Retinal pigment epithelial cell (primary cell): ENCODE measurements around the gene SIRT1.
"Not testable (repeated sequence)": the region's sequence is repeated elsewhere in the genome, so short reads cannot be mapped to it uniquely, and the experiment has no call there.

Source experiments
- DNase-seq: peaks from one replicate; pipeline ENCODE4 v3.0.0-alpha.2; 2010; ENCODE audit warnings: low read depth
- H3K4me3 ChIP-seq: 2 replicates; pipeline ENCODE4 v1.5.1; 2011; ENCODE audit warnings: mild to moderate bottlenecking, low read length, control low read depth, moderate library complexity
- TF ChIP-seq, protein P1 (sequence below): conservative IDR thresholded peaks from 2 replicates; pipeline ENCODE4 v1.5.1; 2011; ENCODE audit warnings: low read depth, low read length, control low read depth, inconsistent platforms

SIRT1 gene

GRCh38 chr10:67959839-67960476 lies 75.5 kb downstream of the SIRT1 start:
- no peak overlapping the region for H3K4me3 ChIP-seq
- TF ChIP-seq, protein P1, sequence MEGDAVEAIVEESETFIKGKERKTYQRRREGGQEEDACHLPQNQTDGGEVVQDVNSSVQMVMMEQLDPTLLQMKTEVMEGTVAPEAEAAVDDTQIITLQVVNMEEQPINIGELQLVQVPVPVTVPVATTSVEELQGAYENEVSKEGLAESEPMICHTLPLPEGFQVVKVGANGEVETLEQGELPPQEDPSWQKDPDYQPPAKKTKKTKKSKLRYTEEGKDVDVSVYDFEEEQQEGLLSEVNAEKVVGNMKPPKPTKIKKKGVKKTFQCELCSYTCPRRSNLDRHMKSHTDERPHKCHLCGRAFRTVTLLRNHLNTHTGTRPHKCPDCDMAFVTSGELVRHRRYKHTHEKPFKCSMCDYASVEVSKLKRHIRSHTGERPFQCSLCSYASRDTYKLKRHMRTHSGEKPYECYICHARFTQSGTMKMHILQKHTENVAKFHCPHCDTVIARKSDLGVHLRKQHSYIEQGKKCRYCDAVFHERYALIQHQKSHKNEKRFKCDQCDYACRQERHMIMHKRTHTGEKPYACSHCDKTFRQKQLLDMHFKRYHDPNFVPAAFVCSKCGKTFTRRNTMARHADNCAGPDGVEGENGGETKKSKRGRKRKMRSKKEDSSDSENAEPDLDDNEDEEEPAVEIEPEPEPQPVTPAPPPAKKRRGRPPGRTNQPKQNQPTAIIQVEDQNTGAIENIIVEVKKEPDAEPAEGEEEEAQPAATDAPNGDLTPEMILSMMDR: no peak
- no peak for DNase-seq

GRCh38 chr10:67965456-67965855 lies 81.0 kb downstream of the SIRT1 start:
- H3K4me3 ChIP-seq: no peak overlapping the region
- DNase-seq: no peak
- TF ChIP-seq, protein P1: no peak

GRCh38 chr10:67966035-67966434 lies 81.6 kb downstream of the SIRT1 start:
- H3K4me3 ChIP-seq, DNase-seq: not testable (repeated sequence)
